Left ventricle myocardium inferior (tissue), 1 donor: ENCODE results near the gene NR1I2. TPM values are rescaled to one million over a fixed set of nuclear protein-coding genes. Genes with fewer than 3 reads are reported as not detected.

Source experiments
- DNase-seq: peaks from one replicate; pipeline ENCODE4 v3.0.0-alpha.2; 2020
- H3K27ac ChIP-seq: fragments of 200-600 bp; replicated peaks from 2 replicates; pipeline ENCODE4 v1.8.0; 2021
- H3K27me3 ChIP-seq: fragments of 200-600 bp; 2 replicates; pipeline ENCODE4 v1.8.0; 2021; ENCODE audit warnings: low read depth
- H3K36me3 ChIP-seq: fragments of 200-600 bp; 2 replicates; pipeline ENCODE4 v1.8.0; 2021
- H3K4me1 ChIP-seq: fragments of 200-600 bp; 2 replicates; pipeline ENCODE4 v1.8.0; 2021
- H3K4me3 ChIP-seq: fragments of 200-600 bp; 2 replicates; pipeline ENCODE4 v1.8.0; 2021; ENCODE audit warnings: mild to moderate bottlenecking, moderate library complexity
- H3K9me3 ChIP-seq: fragments of 200-600 bp; replicated peaks from 2 replicates; pipeline ENCODE4 v1.8.0; 2021
- CTCF ChIP-seq: fragments of 200-600 bp; IDR thresholded peaks from 2 replicates; pipeline ENCODE4 v1.8.0; 2021; ENCODE audit warnings: antibody characterized with exemption, mild to moderate bottlenecking, borderline replicate concordance
- intact Hi-C: fragments of 100-400 bp; cut with micrococcal nuclease; formaldehyde crosslinking; loops from one replicate; pipeline ENCODE4 v1.11.0; 2022
- total RNA-seq: library from RNA; stranded (reverse); fragmentation: NEBNext Ultra II Directional; extraction: Animal tissue kit (Norgen Biotek cat#: 25700); gene quantifications from one replicate; pipeline ENCODE4 v1.2.1, GENCODE V29; 2021
- donor health status: DM: no; HTN: yes; CAD: no; lungs with severe emphysema.

NR1I2 gene
- total RNA-seq, 1 donor from 2014 or later, result not detected

DNA sequence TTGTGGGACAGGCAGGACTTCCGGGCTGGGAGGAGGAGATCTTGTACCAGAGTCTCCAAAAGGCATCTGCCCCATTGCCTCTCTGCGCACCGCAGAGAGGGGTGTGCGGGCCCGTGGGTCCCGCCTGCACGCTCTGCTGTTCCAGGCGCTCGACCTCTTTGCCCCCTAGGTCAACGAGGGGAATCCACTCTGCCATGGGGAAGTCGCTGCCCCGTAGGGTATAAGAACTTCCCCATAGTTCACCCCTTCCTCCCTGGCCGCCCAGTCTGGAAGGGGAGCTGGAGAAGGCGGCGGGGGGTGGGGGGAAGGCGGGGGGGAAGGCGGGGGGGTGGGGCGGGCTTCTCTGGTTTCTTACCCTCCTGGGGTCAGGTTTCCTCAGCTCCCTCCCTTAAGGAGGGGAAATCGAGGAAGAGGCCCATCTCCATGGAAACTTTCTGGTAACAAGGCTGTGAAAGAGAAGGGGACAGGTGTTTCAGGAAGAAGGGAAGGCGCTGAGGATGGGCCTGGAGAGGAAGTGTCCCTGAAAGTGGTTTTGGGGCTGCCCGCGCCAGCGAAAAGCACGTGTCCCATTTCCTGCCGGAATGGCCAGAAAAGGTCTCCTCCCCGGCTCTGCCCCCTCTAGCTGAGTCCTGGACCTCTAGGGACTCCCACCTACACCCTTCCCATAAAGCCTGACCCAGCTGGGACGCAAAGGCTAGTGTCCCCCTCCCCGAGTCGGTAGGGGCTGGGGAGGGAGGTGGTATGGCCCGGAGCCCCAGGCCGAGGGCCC lies 27.5 kb downstream of the NR1I2 start:
- Histone ChIP-seq H3K4me3 (peak overlapping the region; percentile 62), H3K27ac (no peak overlapping the region), H3K4me1 (peaks cover 16% of the 10 kb centered on the region), H3K9me3 (no peaks in the 10 kb centered on the region), H3K36me3 (no peaks in the 10 kb centered on the region), H3K27me3 (no peaks in the 10 kb centered on the region)
- DNase-seq, result no peak
- intact Hi-C loops, result no loop called here
- no peak for TF ChIP-seq CTCF

GRCh38 chr3:119810018-119810435 lies 28.1 kb downstream of the NR1I2 start:
- TF ChIP-seq CTCF, result peak; percentile 36
- intact Hi-C loops, result no loop called here
- Histone ChIP-seq H3K4me3 (peak overlapping the region; percentile 62), H3K4me1 (peaks cover 16% of the 10 kb centered on the region), H3K27me3 (no peaks in the 10 kb centered on the region), H3K9me3 (no peaks in the 10 kb centered on the region), H3K36me3 (no peaks in the 10 kb centered on the region), H3K27ac (no peak overlapping the region)
- peak; percentile 23 for DNase-seq

- DNase-seq, result peak; percentile 68
- intact Hi-C loops, result no loop called here
- Histone ChIP-seq H3K4me3 (no peak overlapping the region), H3K27me3 (no peaks in the 10 kb centered on the region), H3K9me3 (no peaks in the 10 kb centered on the region), H3K4me1 (peaks cover 24% of the 10 kb centered on the region), H3K36me3 (no peaks in the 10 kb centered on the region), H3K27ac (peak overlapping the region; percentile 18)
- no peak for TF ChIP-seq CTCF
These were observed 30.7 kb downstream of the NR1I2 start for GRCh38 chr3:119812491-119813058.

GRCh38 chr3:119815716-119816115 lies 33.8 kb downstream of the NR1I2 start:
- H3K27ac ChIP-seq, result no peak overlapping the region
- peaks cover 13% of the 10 kb centered on the region for H3K4me1 ChIP-seq
- DNase-seq, result no peak
- TF ChIP-seq CTCF, result no peak
- no peak overlapping the region for H3K4me3 ChIP-seq
- intact Hi-C loops, result no loop called here
- H3K9me3 ChIP-seq, result no peaks in the 10 kb centered on the region
- no peaks in the 10 kb centered on the region for H3K36me3 ChIP-seq
- H3K27me3 ChIP-seq, result no peaks in the 10 kb centered on the region

DNA sequence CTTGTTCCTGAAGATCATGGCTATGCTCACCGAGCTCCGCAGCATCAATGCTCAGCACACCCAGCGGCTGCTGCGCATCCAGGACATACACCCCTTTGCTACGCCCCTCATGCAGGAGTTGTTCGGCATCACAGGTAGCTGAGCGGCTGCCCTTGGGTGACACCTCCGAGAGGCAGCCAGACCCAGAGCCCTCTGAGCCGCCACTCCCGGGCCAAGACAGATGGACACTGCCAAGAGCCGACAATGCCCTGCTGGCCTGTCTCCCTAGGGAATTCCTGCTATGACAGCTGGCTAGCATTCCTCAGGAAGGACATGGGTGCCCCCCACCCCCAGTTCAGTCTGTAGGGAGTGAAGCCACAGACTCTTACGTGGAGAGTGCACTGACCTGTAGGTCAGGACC lies 35.2 kb downstream of the NR1I2 start:
- peaks cover 11% of the 10 kb centered on the region for H3K4me1 ChIP-seq
- TF ChIP-seq CTCF, result no peak
- no peaks in the 10 kb centered on the region for H3K36me3 ChIP-seq
- no peak overlapping the region for H3K4me3 ChIP-seq
- intact Hi-C loops, result no loop called here
- peak; percentile 33 for DNase-seq
- H3K9me3 ChIP-seq, result no peaks in the 10 kb centered on the region
- no peak overlapping the region for H3K27ac ChIP-seq
- H3K27me3 ChIP-seq, result no peaks in the 10 kb centered on the region
